Measurements from ENCODE around the gene LIM2.

DNA sequence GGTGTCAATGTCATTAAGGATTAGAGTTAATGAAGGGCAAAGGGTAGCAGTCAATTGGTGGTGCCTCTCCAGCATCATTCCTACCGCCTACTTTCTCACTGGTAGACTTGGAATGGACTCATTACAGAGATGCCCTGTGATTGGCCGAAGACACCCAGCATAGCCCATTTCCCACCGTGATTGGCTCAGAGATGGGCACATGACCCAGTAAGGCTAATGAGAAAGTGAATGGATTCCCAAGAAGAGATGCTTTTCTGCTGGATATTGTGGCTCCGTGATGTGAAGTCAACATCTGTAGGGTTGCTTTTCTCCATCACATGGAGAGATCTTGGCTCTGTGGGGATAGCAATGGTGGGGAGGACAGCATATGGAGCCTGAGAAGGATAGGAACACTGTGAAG is 57.4 kb downstream of the LIM2 start:
- no peak for TF ChIP-seq SREBF2 (IDR thresholded peaks at IDR 0.05)
- TF ChIP-seq POLR2A (IDR thresholded peaks at IDR 0.05; ENCODE audit: low read length), result no peak
- TF ChIP-seq, protein P1, sequence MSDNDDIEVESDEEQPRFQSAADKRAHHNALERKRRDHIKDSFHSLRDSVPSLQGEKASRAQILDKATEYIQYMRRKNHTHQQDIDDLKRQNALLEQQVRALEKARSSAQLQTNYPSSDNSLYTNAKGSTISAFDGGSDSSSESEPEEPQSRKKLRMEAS (IDR thresholded peaks at IDR 0.05), result no peak
- TF ChIP-seq, protein P2, sequence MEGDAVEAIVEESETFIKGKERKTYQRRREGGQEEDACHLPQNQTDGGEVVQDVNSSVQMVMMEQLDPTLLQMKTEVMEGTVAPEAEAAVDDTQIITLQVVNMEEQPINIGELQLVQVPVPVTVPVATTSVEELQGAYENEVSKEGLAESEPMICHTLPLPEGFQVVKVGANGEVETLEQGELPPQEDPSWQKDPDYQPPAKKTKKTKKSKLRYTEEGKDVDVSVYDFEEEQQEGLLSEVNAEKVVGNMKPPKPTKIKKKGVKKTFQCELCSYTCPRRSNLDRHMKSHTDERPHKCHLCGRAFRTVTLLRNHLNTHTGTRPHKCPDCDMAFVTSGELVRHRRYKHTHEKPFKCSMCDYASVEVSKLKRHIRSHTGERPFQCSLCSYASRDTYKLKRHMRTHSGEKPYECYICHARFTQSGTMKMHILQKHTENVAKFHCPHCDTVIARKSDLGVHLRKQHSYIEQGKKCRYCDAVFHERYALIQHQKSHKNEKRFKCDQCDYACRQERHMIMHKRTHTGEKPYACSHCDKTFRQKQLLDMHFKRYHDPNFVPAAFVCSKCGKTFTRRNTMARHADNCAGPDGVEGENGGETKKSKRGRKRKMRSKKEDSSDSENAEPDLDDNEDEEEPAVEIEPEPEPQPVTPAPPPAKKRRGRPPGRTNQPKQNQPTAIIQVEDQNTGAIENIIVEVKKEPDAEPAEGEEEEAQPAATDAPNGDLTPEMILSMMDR (IDR thresholded peaks at IDR 0.05), result no peak
- TF ChIP-seq, protein P3, sequence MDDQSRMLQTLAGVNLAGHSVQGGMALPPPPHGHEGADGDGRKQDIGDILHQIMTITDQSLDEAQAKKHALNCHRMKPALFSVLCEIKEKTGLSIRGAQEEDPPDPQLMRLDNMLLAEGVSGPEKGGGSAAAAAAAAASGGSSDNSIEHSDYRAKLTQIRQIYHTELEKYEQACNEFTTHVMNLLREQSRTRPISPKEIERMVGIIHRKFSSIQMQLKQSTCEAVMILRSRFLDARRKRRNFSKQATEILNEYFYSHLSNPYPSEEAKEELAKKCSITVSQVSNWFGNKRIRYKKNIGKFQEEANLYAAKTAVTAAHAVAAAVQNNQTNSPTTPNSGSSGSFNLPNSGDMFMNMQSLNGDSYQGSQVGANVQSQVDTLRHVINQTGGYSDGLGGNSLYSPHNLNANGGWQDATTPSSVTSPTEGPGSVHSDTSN (IDR thresholded peaks at IDR 0.05), result no peak
- TF ChIP-seq TP53 (CRISPR knock-in tag; IDR thresholded peaks at IDR 0.05), result no peak
- TF ChIP-seq, protein P4, sequence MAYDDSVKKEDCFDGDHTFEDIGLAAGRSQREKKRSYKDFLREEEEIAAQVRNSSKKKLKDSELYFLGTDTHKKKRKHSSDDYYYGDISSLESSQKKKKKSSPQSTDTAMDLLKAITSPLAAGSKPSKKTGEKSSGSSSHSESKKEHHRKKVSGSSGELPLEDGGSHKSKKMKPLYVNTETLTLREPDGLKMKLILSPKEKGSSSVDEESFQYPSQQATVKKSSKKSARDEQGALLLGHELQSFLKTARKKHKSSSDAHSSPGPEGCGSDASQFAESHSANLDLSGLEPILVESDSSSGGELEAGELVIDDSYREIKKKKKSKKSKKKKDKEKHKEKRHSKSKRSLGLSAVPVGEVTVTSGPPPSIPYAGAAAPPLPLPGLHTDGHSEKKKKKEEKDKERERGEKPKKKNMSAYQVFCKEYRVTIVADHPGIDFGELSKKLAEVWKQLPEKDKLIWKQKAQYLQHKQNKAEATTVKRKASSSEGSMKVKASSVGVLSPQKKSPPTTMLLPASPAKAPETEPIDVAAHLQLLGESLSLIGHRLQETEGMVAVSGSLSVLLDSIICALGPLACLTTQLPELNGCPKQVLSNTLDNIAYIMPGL (CRISPR knock-in tag; IDR thresholded peaks at IDR 0.05; ENCODE audit: borderline replicate concordance), result no peak
- no peak for TF ChIP-seq PHF8 (IDR thresholded peaks at IDR 0.05; ENCODE audit: borderline replicate concordance, low read depth)
- no peak for TF ChIP-seq CHD2 (IDR thresholded peaks at IDR 0.05; ENCODE audit: low read length, partially characterized antibody)
- TF ChIP-seq CBX2 (IDR thresholded peaks at IDR 0.05; ENCODE audit: borderline replicate concordance, low read depth), result no peak
- no peak for TF ChIP-seq CEBPB (IDR thresholded peaks at IDR 0.05)
- no peak for TF ChIP-seq NR3C1 (IDR thresholded peaks at IDR 0.05)
- TF ChIP-seq RFX5 (IDR thresholded peaks at IDR 0.05), result no peak
- no peak for TF ChIP-seq RAD21 (conservative IDR thresholded peaks at IDR 0.05 in 1 of 2, IDR thresholded peaks at IDR 0.05 in 1 of 2)

All from A549 (cell line).